ENCODE results near the gene THSD4.

DNA sequence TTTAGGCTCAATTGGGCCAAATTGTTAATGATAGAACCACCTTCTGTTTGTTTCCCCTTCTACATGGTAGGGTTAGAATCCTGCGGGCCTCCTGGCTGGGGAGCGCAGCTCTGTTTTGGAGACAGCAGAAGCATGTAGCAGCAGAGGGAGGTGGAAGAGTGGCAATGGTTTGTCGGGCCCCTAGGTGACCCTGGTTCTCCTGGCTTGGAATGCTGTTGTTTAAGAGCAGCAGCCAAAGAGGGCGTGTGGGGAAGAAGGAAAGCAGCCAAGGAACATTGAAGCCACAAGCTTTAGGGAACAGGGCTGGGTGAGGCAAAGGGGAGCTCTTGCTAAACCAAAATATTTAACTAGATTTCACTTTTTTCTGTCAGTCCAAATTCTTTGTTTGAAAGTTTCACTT is 481.4 kb downstream of the THSD4 start:
- TF ChIP-seq POLR2AphosphoS5 (IDR thresholded peaks at IDR 0.05; ENCODE audit: low read depth): no peak
- TF ChIP-seq, protein P1, sequence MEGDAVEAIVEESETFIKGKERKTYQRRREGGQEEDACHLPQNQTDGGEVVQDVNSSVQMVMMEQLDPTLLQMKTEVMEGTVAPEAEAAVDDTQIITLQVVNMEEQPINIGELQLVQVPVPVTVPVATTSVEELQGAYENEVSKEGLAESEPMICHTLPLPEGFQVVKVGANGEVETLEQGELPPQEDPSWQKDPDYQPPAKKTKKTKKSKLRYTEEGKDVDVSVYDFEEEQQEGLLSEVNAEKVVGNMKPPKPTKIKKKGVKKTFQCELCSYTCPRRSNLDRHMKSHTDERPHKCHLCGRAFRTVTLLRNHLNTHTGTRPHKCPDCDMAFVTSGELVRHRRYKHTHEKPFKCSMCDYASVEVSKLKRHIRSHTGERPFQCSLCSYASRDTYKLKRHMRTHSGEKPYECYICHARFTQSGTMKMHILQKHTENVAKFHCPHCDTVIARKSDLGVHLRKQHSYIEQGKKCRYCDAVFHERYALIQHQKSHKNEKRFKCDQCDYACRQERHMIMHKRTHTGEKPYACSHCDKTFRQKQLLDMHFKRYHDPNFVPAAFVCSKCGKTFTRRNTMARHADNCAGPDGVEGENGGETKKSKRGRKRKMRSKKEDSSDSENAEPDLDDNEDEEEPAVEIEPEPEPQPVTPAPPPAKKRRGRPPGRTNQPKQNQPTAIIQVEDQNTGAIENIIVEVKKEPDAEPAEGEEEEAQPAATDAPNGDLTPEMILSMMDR (IDR thresholded peaks at IDR 0.05; ENCODE audit: insufficient read depth, low read length): no peak
- TF ChIP-seq, protein P2, sequence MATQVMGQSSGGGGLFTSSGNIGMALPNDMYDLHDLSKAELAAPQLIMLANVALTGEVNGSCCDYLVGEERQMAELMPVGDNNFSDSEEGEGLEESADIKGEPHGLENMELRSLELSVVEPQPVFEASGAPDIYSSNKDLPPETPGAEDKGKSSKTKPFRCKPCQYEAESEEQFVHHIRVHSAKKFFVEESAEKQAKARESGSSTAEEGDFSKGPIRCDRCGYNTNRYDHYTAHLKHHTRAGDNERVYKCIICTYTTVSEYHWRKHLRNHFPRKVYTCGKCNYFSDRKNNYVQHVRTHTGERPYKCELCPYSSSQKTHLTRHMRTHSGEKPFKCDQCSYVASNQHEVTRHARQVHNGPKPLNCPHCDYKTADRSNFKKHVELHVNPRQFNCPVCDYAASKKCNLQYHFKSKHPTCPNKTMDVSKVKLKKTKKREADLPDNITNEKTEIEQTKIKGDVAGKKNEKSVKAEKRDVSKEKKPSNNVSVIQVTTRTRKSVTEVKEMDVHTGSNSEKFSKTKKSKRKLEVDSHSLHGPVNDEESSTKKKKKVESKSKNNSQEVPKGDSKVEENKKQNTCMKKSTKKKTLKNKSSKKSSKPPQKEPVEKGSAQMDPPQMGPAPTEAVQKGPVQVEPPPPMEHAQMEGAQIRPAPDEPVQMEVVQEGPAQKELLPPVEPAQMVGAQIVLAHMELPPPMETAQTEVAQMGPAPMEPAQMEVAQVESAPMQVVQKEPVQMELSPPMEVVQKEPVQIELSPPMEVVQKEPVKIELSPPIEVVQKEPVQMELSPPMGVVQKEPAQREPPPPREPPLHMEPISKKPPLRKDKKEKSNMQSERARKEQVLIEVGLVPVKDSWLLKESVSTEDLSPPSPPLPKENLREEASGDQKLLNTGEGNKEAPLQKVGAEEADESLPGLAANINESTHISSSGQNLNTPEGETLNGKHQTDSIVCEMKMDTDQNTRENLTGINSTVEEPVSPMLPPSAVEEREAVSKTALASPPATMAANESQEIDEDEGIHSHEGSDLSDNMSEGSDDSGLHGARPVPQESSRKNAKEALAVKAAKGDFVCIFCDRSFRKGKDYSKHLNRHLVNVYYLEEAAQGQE (IDR thresholded peaks at IDR 0.05; ENCODE audit: insufficient replicate concordance, low read depth): no peak
- TF ChIP-seq GABPA (IDR thresholded peaks at IDR 0.05; ENCODE audit: low read depth): no peak
- TF ChIP-seq SPI1 (IDR thresholded peaks at IDR 0.05; ENCODE audit: borderline replicate concordance, low read depth): no peak

Measured in HL-60 (cell line).